Measurements from ENCODE around the gene PDE8A. TPM values are rescaled to one million over a fixed set of nuclear protein-coding genes. Genes with fewer than 3 reads are reported as not detected.

Gene PDE8A
- total and polyA plus RNA-seq, 2 donors (not counting 1 experiment from before 2014, with no cell fraction given) = 17.4 to 51.1 TPM

DNA sequence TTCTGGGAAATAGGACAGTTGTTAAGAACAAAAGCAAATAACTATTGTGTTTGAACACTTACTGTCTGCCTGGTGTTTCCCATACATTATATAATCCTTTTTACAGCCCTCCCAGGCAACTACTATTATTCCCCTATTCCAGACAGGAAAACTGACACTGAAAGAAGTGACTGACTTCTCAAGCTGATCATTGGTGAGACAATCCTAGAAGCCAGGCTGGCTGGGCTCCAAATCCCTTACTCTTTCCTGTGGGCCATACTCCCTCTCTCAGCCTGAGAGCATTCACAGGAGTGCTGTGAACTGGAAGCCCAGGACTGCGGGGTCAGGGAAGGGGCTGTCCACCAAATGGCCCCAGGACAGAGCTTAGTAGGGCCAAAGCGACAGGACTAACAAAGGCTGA is 39.2 kb upstream of the PDE8A start:
- TF ChIP-seq, protein P1, sequence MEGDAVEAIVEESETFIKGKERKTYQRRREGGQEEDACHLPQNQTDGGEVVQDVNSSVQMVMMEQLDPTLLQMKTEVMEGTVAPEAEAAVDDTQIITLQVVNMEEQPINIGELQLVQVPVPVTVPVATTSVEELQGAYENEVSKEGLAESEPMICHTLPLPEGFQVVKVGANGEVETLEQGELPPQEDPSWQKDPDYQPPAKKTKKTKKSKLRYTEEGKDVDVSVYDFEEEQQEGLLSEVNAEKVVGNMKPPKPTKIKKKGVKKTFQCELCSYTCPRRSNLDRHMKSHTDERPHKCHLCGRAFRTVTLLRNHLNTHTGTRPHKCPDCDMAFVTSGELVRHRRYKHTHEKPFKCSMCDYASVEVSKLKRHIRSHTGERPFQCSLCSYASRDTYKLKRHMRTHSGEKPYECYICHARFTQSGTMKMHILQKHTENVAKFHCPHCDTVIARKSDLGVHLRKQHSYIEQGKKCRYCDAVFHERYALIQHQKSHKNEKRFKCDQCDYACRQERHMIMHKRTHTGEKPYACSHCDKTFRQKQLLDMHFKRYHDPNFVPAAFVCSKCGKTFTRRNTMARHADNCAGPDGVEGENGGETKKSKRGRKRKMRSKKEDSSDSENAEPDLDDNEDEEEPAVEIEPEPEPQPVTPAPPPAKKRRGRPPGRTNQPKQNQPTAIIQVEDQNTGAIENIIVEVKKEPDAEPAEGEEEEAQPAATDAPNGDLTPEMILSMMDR (IDR thresholded peaks at IDR 0.05) = no peak
- no peak for TF ChIP-seq EZH2 (IDR thresholded peaks at IDR 0.05; ENCODE audit: borderline replicate concordance, insufficient read depth, low read depth, low read length, poor library complexity, severe bottlenecking)
- intact Hi-C loops (cut with micrococcal nuclease) = no loop called here
- 94% methylated on average over 2 of the region's 2 CpGs for WGBS (ENCODE audit: insufficient coverage)
- no peaks in the 10 kb centered on the region for H3K4me1 ChIP-seq (ENCODE audit: control insufficient read depth in 2 of 2, insufficient read depth in 2 of 2, low read length in 2 of 2)
- no peaks in the 10 kb centered on the region for H4K20me1 ChIP-seq (ENCODE audit: control insufficient read depth, insufficient read depth, low read length, poor library complexity, severe bottlenecking)
- no peak overlapping the region for H3K27ac ChIP-seq (ENCODE audit: low read length in 2 of 2)
- H3K4me2 ChIP-seq (replicated peaks; ENCODE audit: low read depth, low read length, poor library complexity, severe bottlenecking) = no peak overlapping the region
- no peak overlapping the region for H2AFZ ChIP-seq (ENCODE audit: insufficient read depth, low read depth, low read length, poor library complexity, severe bottlenecking)
- DNase-seq (no peak), ATAC-seq (ENCODE audit: low read depth) (no peak)
- H3K36me3 ChIP-seq (replicated peaks in 1 of 2; ENCODE audit: control extremely low read depth in 1 of 2, control insufficient read depth in 1 of 2, extremely low read depth in 1 of 2, insufficient read depth in 2 of 2, low read length in 1 of 2) = no peaks in the 10 kb centered on the region
- H3K27me3 Mint-ChIP-seq = peaks cover 10% of the 10 kb centered on the region
- no peak overlapping the region for H3K9ac ChIP-seq (ENCODE audit: low read length)
- no peak overlapping the region for H3K27ac Mint-ChIP-seq
- no peaks in the 10 kb centered on the region for H3K27me3 ChIP-seq (replicated peaks in 1 of 4; ENCODE audit: control extremely low read depth in 1 of 4, control insufficient read depth in 3 of 4, insufficient read depth in 4 of 4, low read length in 3 of 4)
- no peaks in the 10 kb centered on the region for H3K79me2 ChIP-seq (ENCODE audit: control insufficient read depth, insufficient read depth, low read length)
- H3K9me3 Mint-ChIP-seq (ENCODE audit: insufficient read depth) = no peaks in the 10 kb centered on the region
- no peak overlapping the region for H3K4me3 ChIP-seq (ENCODE audit: control extremely low read depth in 1 of 5, extremely low read depth in 1 of 5, insufficient read depth in 1 of 5, low read depth in 2 of 5, low read length in 4 of 5)
- H3K4me3 Mint-ChIP-seq = no peak overlapping the region
- no peaks in the 10 kb centered on the region for H3K4me1 Mint-ChIP-seq
- POLR2A ChIA-PET = no interaction called here
- CTCF ChIA-PET = no interaction called here
- peaks cover 0 to 10% (median 0%) of the 10 kb centered on the region in 3 donors for H3K9me3 ChIP-seq (ENCODE audit: control extremely low read depth in 1 of 3, control insufficient read depth in 2 of 3, insufficient read depth in 1 of 3, low read length in 2 of 3)

DNA sequence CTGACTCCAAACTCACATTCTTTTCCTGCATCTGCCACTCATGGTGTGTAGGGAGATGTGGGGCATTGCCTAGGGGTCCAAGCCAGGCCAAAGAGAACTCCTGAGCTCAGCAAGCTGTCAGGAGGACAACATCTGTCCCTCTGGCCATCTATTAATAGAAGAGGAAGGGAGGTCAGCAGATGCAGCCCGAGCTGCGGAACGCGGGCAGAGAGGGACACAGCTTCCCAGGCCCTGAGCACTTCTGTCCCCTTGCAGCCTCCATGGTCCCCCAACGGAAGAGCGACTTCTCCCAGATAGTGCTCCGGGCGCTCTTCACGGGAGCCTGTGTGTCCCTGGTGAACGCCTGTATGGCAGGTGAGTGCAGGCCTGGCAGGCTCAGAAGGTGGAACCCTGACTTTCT is 37.3 kb upstream of the PDE8A start:
- no peak overlapping the region for H3K9ac ChIP-seq (ENCODE audit: low read length)
- no peaks in the 10 kb centered on the region for H3K36me3 ChIP-seq (replicated peaks in 1 of 2; ENCODE audit: control extremely low read depth in 1 of 2, control insufficient read depth in 1 of 2, extremely low read depth in 1 of 2, insufficient read depth in 2 of 2, low read length in 1 of 2)
- no peak overlapping the region for H3K27ac ChIP-seq (ENCODE audit: low read length in 2 of 2)
- H3K27me3 ChIP-seq (replicated peaks in 1 of 4; ENCODE audit: control extremely low read depth in 1 of 4, control insufficient read depth in 3 of 4, insufficient read depth in 4 of 4, low read length in 3 of 4) = no peaks in the 10 kb centered on the region
- no peaks in the 10 kb centered on the region for H3K4me1 Mint-ChIP-seq
- TF ChIP-seq, protein P1 (IDR thresholded peaks at IDR 0.05) = no peak
- no peak for TF ChIP-seq EZH2 (IDR thresholded peaks at IDR 0.05; ENCODE audit: borderline replicate concordance, insufficient read depth, low read depth, low read length, poor library complexity, severe bottlenecking)
- no peak overlapping the region for H3K4me3 Mint-ChIP-seq
- no peaks in the 10 kb centered on the region for H3K9me3 Mint-ChIP-seq (ENCODE audit: insufficient read depth)
- H3K4me1 ChIP-seq (ENCODE audit: control insufficient read depth in 2 of 2, insufficient read depth in 2 of 2, low read length in 2 of 2) = no peaks in the 10 kb centered on the region
- H4K20me1 ChIP-seq (ENCODE audit: control insufficient read depth, insufficient read depth, low read length, poor library complexity, severe bottlenecking) = no peaks in the 10 kb centered on the region
- no peak overlapping the region for H3K27ac Mint-ChIP-seq
- POLR2A ChIA-PET = no interaction called here
- no peak overlapping the region for H3K4me3 ChIP-seq (ENCODE audit: control extremely low read depth in 1 of 5, extremely low read depth in 1 of 5, insufficient read depth in 1 of 5, low read depth in 2 of 5, low read length in 4 of 5)
- CTCF ChIA-PET = interaction anchor here (1.0 kb wide), 1 partner anchor 63 kb away, joined by 3 read pairs; no protein-coding TSS in a partner anchor
- WGBS (ENCODE audit: insufficient coverage) = 98% methylated on average over 10 of the region's 10 CpGs
- intact Hi-C loops (cut with micrococcal nuclease) = no loop called here
- H2AFZ ChIP-seq (ENCODE audit: insufficient read depth, low read depth, low read length, poor library complexity, severe bottlenecking) = no peak overlapping the region
- H3K79me2 ChIP-seq (ENCODE audit: control insufficient read depth, insufficient read depth, low read length) = no peaks in the 10 kb centered on the region
- ATAC-seq (ENCODE audit: low read depth) = no peak
- peaks cover 0 to 10% (median 0%) of the 10 kb centered on the region in 3 donors for H3K9me3 ChIP-seq (ENCODE audit: control extremely low read depth in 1 of 3, control insufficient read depth in 2 of 3, insufficient read depth in 1 of 3, low read length in 2 of 3)
- H3K4me2 ChIP-seq (replicated peaks; ENCODE audit: low read depth, low read length, poor library complexity, severe bottlenecking) = no peak overlapping the region
- H3K27me3 Mint-ChIP-seq = peaks cover 10% of the 10 kb centered on the region
- no peak for DNase-seq

Data from B cell (primary cell).